Activated naive CD4-positive, alpha-beta T cell treated with Interleukin-2 at 50 U/mL for 16 hours (primary cell): Measurements from ENCODE around the gene NFASC.
A peak's percentile ranks its signal among the peaks of the same experiment; 100 is the strongest.

Source experiments
- DNase-seq: peaks from one replicate; pipeline ENCODE4 v3.0.0-alpha.2; 2020

NFASC gene

GRCh38 chr1:204870160-204870912, at the start of gene NFASC:
TSS of gene NFASC (plus strand) at chr1:204870862. CDS start at chr1:204944316, 73,454 bp downstream.
- no peak for DNase-seq

- DNase-seq, result no peak
Measured at GRCh38 chr1:204821476-204821875, 49.2 kb upstream of the NFASC start.

- DNase-seq, result no peak
Measured at GRCh38 chr1:204821924-204822323, 48.7 kb upstream of the NFASC start.

GRCh38 chr1:204826970-204827369, 43.7 kb upstream of the NFASC start:
- no peak for DNase-seq

- peak; percentile 33 for DNase-seq
Measured at GRCh38 chr1:204828352-204828850, 42.3 kb upstream of the NFASC start.

GRCh38 chr1:204829133-204829825, 41.4 kb upstream of the NFASC start:
- DNase-seq, result no peak

- DNase-seq, result no peak
Measured at GRCh38 chr1:204830747-204831146, 39.9 kb upstream of the NFASC start.

GRCh38 chr1:204831186-204831585, 39.5 kb upstream of the NFASC start:
- no peak for DNase-seq

- no peak for DNase-seq
Measured at GRCh38 chr1:204834336-204834735, 36.3 kb upstream of the NFASC start.

- no peak for DNase-seq
Measured at GRCh38 chr1:204834752-204835151, 35.9 kb upstream of the NFASC start.

- DNase-seq, result no peak
Measured at GRCh38 chr1:204835737-204836136, 34.9 kb upstream of the NFASC start.

GRCh38 chr1:204836856-204837255, 33.8 kb upstream of the NFASC start:
- no peak for DNase-seq

GRCh38 chr1:204837440-204838084, 33.1 kb upstream of the NFASC start:
- DNase-seq, result peak; percentile 13

- no peak for DNase-seq
Measured at GRCh38 chr1:204841316-204841715, 29.3 kb upstream of the NFASC start.

GRCh38 chr1:204841798-204842197, 28.9 kb upstream of the NFASC start:
- no peak for DNase-seq

GRCh38 chr1:204842369-204842768, 28.3 kb upstream of the NFASC start:
- DNase-seq, result no peak

GRCh38 chr1:204842892-204843291, 27.8 kb upstream of the NFASC start:
- no peak for DNase-seq

GRCh38 chr1:204846546-204846945, 24.1 kb upstream of the NFASC start:
- no peak for DNase-seq

GRCh38 chr1:204848579-204848978, 22.1 kb upstream of the NFASC start:
- DNase-seq, result no peak

GRCh38 chr1:204852854-204853253, 17.8 kb upstream of the NFASC start:
- no peak for DNase-seq

- no peak for DNase-seq
Measured at GRCh38 chr1:204853436-204853835, 17.2 kb upstream of the NFASC start.

- no peak for DNase-seq
Measured at GRCh38 chr1:204854286-204854685, 16.4 kb upstream of the NFASC start.

GRCh38 chr1:204858363-204858821, 12.3 kb upstream of the NFASC start:
- no peak for DNase-seq

- no peak for DNase-seq
Measured at GRCh38 chr1:204859861-204860267, 10.8 kb upstream of the NFASC start.
